HG03103 (cell line): ENCODE measurements around the gene ACER3.
A peak's percentile ranks its signal among the peaks of the same experiment; 100 is the strongest.
"Not testable (repeated sequence)": the region's sequence is repeated elsewhere in the genome, so short reads cannot be mapped to it uniquely, and the experiment has no call there.

Experiments used
- ATAC-seq: cut with Tn5 transposase; IDR thresholded peaks from one replicate; pipeline ENCODE4 v1.9.1; 2021; ENCODE audit warnings: low read depth; ENCODE audit not compliant: unreplicated experiment

ACER3 gene

DNA sequence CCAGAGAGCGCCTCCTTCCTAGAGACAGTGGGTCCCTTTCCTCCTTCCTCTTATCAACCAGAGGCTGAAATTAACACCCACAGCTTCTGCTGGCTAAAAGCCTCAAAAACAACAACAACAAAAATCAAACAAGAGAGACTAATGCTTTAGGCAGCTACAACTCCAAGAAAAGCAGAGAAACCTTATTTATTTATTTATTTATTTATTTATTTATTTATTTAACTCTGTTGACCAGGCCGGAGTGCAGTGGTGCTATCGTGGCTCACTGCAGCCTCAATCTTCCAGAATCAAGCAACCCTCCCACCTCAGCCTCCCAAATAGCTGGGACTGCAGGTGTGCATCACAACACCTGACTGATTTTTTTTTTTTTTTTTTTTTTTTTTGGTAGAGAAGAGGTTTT lies 170.9 kb downstream of the ACER3 start:
- ATAC-seq: no peak

DNA sequence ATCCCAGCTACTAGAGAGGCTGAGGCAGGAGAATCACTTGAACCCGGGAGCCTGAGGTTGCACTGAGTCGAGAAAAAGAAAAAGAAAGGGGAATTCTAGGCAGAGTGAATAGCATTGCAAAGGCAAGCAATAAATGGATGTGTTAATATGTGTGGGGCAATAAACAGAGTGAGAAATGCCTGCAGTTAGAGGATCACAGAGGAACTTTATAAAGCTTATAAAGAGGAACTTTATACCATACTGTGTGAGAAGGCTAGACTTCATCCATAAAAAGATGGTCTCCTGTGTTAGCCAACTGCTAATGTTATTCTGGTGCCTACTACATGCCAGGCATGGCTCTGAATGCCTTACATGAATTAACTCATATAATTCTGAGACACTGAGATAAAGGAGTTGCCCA lies 174.3 kb downstream of the ACER3 start:
- ATAC-seq: no peak

GRCh38 chr11:77035580-77035979 lies 174.9 kb downstream of the ACER3 start:
- ATAC-seq: no peak

GRCh38 chr11:77036398-77036797 lies 175.7 kb downstream of the ACER3 start:
- ATAC-seq: no peak

DNA sequence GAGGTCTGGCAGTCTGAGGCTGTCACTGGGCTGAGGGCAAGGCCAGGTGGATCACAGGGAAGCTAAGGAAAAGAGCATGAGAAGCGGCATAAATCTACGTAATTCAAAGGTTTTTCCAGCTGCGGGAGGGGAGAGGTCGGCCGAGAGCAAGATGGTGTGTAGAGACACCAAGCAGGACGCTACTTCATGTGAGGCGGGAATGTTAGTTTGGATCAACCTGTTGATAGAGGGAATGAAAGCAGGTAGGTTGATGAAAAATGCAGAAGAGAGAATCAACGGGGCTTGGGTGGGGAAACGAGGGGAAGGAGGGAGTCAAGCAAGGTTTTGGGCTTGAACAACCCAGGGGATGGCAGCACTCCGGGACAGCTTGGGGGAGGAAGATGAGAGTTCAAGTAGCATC lies 176.3 kb downstream of the ACER3 start:
- ATAC-seq: no peak

GRCh38 chr11:77038029-77038824 lies 177.5 kb downstream of the ACER3 start:
- no peak for ATAC-seq

- ATAC-seq: peak; percentile 47
These were observed 178.2 kb downstream of the ACER3 start for GRCh38 chr11:77038825-77039326.

DNA sequence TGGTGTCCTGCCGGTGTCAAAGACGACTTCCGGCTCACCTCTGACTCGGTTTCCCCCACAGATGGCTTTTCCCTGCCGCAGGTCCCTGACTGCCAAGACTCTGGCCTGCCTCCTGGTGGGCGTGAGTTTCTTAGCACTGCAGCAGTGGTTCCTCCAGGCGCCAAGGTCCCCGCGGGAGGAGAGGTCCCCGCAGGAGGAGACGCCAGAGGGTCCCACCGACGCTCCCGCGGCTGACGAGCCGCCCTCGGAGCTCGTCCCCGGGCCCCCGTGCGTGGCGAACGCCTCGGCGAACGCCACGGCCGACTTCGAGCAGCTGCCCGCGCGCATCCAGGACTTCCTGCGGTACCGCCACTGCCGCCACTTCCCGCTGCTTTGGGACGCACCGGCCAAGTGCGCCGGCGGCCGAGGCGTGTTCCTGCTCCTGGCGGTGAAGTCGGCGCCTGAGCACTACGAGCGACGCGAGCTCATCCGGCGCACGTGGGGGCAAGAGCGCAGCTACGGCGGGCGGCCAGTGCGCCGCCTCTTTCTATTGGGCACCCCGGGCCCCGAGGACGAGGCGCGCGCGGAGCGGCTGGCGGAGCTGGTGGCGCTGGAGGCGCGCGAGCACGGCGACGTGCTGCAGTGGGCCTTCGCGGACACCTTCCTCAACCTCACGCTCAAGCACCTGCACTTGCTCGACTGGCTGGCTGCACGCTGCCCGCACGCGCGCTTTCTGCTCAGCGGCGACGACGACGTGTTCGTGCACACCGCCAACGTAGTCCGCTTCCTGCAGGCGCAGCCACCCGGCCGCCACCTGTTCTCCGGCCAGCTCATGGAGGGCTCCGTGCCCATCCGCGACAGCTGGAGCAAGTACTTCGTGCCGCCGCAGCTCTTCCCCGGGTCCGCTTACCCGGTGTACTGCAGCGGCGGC lies 179.0 kb downstream of the ACER3 start:
- ATAC-seq: no peak

DNA sequence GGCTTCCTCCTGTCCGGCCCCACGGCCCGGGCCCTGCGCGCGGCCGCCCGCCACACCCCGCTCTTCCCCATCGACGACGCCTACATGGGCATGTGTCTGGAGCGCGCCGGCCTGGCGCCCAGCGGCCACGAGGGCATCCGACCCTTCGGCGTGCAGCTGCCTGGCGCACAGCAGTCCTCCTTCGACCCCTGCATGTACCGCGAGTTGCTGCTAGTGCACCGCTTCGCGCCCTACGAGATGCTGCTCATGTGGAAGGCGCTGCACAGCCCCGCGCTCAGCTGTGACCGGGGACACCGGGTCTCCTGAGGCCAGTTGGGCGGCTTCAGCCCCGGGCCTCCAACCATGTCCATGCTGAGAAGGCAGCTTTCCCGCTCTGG lies 179.7 kb downstream of the ACER3 start:
- ATAC-seq: no peak

GRCh38 chr11:77040889-77041288 lies 180.2 kb downstream of the ACER3 start:
- no peak for ATAC-seq

DNA sequence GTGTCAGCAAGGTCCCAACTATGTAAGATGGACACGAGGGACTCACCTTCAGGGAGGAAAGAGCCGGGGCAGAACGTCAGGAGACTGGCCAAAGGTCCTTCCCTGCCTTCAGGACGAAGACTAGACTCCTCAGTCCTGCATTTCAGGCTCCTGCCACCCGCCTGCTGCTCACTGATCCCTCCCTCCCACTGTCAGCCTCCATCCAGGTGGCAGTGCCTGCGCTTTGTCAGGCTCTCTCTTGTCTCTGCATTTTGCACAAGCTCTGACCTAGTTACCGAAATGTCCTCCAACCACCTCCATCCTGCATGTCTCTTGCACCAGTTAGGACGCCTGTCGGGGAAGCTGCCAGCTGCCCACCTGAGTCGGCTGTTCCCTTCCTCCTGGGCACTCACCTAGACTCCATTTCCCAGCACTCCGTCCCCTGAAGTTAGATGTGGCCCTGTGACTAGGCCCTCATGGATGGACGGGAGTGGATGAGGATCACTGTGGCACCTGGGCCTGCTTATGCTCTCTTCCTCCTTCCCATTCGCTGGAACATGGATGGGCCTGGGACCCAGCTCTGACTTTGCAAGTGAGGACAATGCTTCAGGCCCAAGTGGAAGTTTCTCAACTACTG lies 181.5 kb downstream of the ACER3 start:
- no peak for ATAC-seq

GRCh38 chr11:77044356-77044755 lies 183.6 kb downstream of the ACER3 start:
- no peak for ATAC-seq

DNA sequence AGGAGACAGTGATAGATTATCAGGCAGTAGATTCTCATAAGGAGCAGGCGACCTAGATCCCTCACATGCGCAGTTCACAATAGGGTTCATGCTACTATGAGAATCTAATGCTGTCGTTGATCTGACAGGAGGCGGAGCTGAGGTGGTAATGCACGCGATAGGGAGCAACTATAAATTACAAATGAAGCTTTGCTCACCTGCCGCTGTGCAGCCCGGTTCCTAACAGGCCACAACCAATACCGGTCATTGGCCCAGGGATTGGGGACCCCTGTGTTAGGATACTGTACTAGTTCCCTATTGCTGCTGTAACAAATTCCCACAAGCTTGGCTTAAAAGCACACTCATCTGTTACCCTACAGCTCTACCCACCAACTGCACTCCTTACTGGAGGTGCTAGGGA lies 184.2 kb downstream of the ACER3 start:
- ATAC-seq: no peak

DNA sequence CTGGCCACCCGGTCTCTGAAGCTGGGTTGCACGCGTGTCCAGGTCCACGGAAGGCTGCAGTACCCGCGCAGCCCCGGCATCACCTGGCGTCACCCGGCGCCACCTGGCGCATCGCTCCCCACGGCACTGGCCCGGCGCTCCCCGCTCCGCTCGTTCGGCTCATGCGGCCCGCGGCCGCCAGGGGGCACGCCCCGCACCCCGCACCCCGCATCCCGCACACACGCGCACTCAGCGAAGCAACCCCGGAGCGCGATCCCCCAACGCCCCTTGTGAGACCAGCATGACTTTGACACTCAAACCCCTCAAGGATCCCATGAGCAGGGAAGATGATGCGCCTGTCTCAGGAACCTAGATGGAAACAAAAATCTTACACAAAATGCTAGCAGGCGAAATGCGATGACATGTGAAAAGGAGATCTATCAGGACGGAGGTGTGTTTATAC lies 185.4 kb downstream of the ACER3 start:
- peak; percentile 43 for ATAC-seq

- peak; percentile 74 for ATAC-seq
These were observed 186.5 kb downstream of the ACER3 start for GRCh38 chr11:77047007-77047927.

- not testable (repeated sequence) for ATAC-seq
These were observed 187.3 kb downstream of the ACER3 start for GRCh38 chr11:77047928-77048446.

- ATAC-seq: no peak
These were observed 188.3 kb downstream of the ACER3 start for GRCh38 chr11:77049026-77049425.

- ATAC-seq: no peak
These were observed 190.8 kb downstream of the ACER3 start for GRCh38 chr11:77051511-77051910.

DNA sequence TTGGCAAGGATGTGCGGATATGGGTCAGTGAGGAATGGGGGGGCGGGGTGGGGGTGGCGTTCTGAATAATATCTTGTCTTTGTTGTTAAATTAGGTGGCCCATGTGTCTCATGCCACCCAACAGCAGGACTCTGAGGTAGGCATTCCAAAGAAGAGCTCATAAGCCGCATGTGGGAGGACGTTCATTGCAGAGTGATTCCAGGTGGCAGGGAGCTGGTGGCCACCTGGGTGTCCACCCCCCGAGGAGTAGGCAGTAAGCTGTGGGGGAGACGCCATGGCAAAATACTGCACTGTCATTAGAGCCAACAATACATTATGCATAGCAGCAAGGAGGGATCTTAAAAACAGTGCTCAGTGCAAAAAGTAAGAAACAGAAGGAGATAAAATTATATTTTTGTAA lies 191.8 kb downstream of the ACER3 start:
- ATAC-seq: no peak
